PC-3 (cell line): ENCODE results near the gene DIS3L2. TPM values are rescaled to one million over a fixed set of nuclear protein-coding genes. Genes with fewer than 3 reads are reported as not detected.

Source experiments
- ATAC-seq: fragments of 200-7000 bp; cut with Tn5 transposase; 2 replicates; pipeline ENCODE4 v1.9.1; 2020; ENCODE audit warnings: mild to moderate bottlenecking, moderate library complexity
- BruUV-seq: library from RNA; stranded (reverse); fragments of 400-500 nt; replicated peaks from 2 replicates; lab custom pipeline; 2021; lab: Mats Ljungman, UMichigan
- CTCF ChIA-PET: fragments of 300-600 bp; sonication (Branson Sonifier 250); formaldehyde crosslinking; loops from one replicate; lab custom pipeline; 2022; ENCODE audit warnings: antibody characterized with exemption; lab: Charles Lee
- POLR2A ChIA-PET: fragments of 300-600 bp; sonication (Branson Sonifier 250); formaldehyde crosslinking; loops from one replicate; lab custom pipeline; 2022; ENCODE audit warnings: antibody characterized with exemption; ENCODE audit not compliant: unreplicated experiment; lab: Charles Lee
- DNase-seq: peaks from one replicate; pipeline ENCODE4 v3.0.0-alpha.2; 2015
- H2AFZ ChIP-seq: fragments of 300-600 bp; sonication (generic); 2 replicates; pipeline ENCODE4 v1.6.0; 2016; ENCODE audit warnings: antibody characterized with exemption, low read length
- H3F3A ChIP-seq: fragments of 300-600 bp; sonication (generic); one replicate; pipeline ENCODE4 v1.6.0; 2017; ENCODE audit warnings: antibody characterized with exemption, low read length, control low read depth, mild to moderate bottlenecking; ENCODE audit not compliant: unreplicated experiment
- H3K27ac ChIP-seq: fragments of 300-600 bp; sonication (generic); 2 replicates; pipeline ENCODE4 v1.5.1; 2016; ENCODE audit warnings: mild to moderate bottlenecking, low read length
- H3K27me3 ChIP-seq: fragments of 300-600 bp; sonication (generic); 2 replicates; pipeline ENCODE4 v1.6.1; 2016; ENCODE audit warnings: low read length, mixed read lengths
- H3K36me3 ChIP-seq: fragments of 300-600 bp; sonication (generic); 2 replicates; pipeline ENCODE4 v1.6.1; 2016; ENCODE audit warnings: low read depth, mixed run types, low read length, mixed read lengths
- H3K4me1 ChIP-seq: fragments of 300-600 bp; sonication (generic); 2 replicates; pipeline ENCODE4 v1.5.1; 2016; ENCODE audit warnings: low read length; ENCODE audit not compliant: insufficient read depth
- H3K4me2 ChIP-seq: fragments of 300-600 bp; sonication (generic); 2 replicates; pipeline ENCODE4 v1.6.0; 2016; ENCODE audit warnings: low read length
- H3K4me3 ChIP-seq: fragments of 300-600 bp; sonication (generic); 2 replicates; pipeline ENCODE4 v1.5.1; 2016; ENCODE audit warnings: mild to moderate bottlenecking, low read length, mixed read lengths
- H3K79me2 ChIP-seq: fragments of 300-600 bp; sonication (generic); 2 replicates; pipeline ENCODE4 v1.6.1; 2017; ENCODE audit warnings: low read length, mixed read lengths
- H3K9ac ChIP-seq: fragments of 300-600 bp; sonication (generic); 2 replicates; pipeline ENCODE4 v1.6.0; 2016; ENCODE audit warnings: mild to moderate bottlenecking, low read length
- H3K9me2 ChIP-seq: fragments of 300-600 bp; sonication (generic); replicated peaks from 2 replicates; pipeline ENCODE4 v1.6.1; 2016; ENCODE audit warnings: mixed run types, low read length, mixed read lengths
- H3K9me3 ChIP-seq: fragments of 300-600 bp; sonication (generic); 2 replicates; pipeline ENCODE4 v1.6.1; 2016; ENCODE audit warnings: low read length, mixed read lengths
- H4K20me1 ChIP-seq: fragments of 300-600 bp; sonication (generic); 2 replicates; pipeline ENCODE4 v1.6.1; 2016; ENCODE audit warnings: low read length, mixed read lengths
- EZH2 ChIP-seq: fragments of 300-600 bp; sonication (generic); IDR thresholded peaks from one replicate; pipeline ENCODE4 v1.6.1; 2017; ENCODE audit warnings: antibody characterized with exemption, mild to moderate bottlenecking, low read length; ENCODE audit not compliant: unreplicated experiment
- EZH2phosphoT487 ChIP-seq: fragments of 300-600 bp; sonication (generic); IDR thresholded peaks from 2 replicates; pipeline ENCODE4 v1.6.1; 2018; ENCODE audit warnings: mild to moderate bottlenecking, antibody characterized with exemption, low read length, borderline replicate concordance
- intact Hi-C: fragments of 100-400 bp; cut with micrococcal nuclease; formaldehyde crosslinking; loops from 2 replicates; pipeline ENCODE4 v1.9.0; 2023
- total RNA-seq: library from RNA; depleted of rRNA; stranded (reverse); fragments of >200 nt; gene quantifications from 2 replicates; pipeline ENCODE4 v1.2.3, GENCODE V29; 2014
- TF ChIP-seq, protein P1 (sequence below): fragments of 300-600 bp; sonication (generic); conservative IDR thresholded peaks from 2 replicates; pipeline ENCODE4 v1.5.1; 2017; ENCODE audit warnings: antibody characterized with exemption, low read depth, mild to moderate bottlenecking, low read length

The DIS3L2 gene
- total RNA-seq, 1 experiment from 2014 or later: 22.8 TPM

DNA sequence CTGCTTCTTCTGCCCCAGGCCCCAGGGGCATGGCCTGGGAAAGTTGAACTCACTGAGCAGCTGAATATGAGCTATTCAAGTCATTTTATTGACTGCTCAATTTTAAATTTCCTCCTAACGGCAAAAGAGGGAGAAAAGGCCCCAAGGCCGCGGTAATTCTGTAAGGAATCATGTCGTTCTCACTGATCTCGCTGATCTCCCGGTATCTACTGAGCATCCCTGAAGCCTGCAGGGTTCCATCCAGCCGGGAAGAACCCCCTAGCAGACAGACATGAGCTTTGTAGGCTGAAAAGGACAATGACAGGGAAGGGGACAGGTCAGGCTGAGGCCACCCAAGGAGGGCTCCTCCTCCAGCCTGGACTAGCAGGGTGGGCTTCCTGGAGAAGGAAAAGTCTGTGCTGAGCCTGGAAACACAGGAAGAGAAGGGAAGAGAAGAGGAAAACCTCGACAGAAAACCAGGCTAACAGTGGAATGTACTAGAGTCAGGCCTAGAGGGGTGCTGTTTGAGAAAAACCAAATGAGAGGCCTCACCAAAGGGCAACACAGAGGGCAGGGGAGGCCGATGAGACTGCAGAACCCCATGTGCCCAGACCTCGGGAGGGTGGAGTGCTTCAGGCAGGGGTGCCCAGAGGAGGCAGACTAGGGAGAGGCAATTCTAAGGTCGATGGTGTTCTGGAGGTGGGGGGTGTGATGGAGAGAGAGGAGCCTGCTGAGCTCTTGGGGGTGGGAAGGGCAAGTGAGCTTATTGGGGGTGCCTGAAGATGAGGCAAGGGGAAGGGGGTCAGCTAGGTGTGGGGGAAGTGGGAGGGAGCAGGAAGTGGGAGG, 32.4 kb upstream of the DIS3L2 start:
- CTCF ChIA-PET: interaction anchor here (0.6 kb wide), 1 partner anchor 397 kb away, joined by 3 read pairs; no protein-coding TSS in a partner anchor
- H3K79me2 ChIP-seq: no peaks in the 10 kb centered on the region
- POLR2A ChIA-PET: no interaction called here
- no peak overlapping the region for H3K4me2 ChIP-seq
- DNase-seq (no peak), ATAC-seq (no peak)
- no peaks in the 10 kb centered on the region for H4K20me1 ChIP-seq
- no peaks in the 10 kb centered on the region for H3F3A ChIP-seq
- no peak overlapping the region for H3K4me3 ChIP-seq
- no peak overlapping the region for H3K27ac ChIP-seq
- H3K9me3 ChIP-seq: no peaks in the 10 kb centered on the region
- 0 out of 2 replicates have a peak, but pooled peaks cover 8% of the 10 kb centered on the region for H3K4me1 ChIP-seq
- H3K36me3 ChIP-seq: no peaks in the 10 kb centered on the region
- BruUV-seq: no TSS peak
- H3K9ac ChIP-seq: no peak overlapping the region
- intact Hi-C loops: no loop called here
- H3K27me3 ChIP-seq: peaks cover 25% of the 10 kb centered on the region
- H3K9me2 ChIP-seq: no peaks in the 10 kb centered on the region
- no peak overlapping the region for H2AFZ ChIP-seq
- TF ChIP-seq EZH2phosphoT487: no peak
- TF ChIP-seq, protein P1, sequence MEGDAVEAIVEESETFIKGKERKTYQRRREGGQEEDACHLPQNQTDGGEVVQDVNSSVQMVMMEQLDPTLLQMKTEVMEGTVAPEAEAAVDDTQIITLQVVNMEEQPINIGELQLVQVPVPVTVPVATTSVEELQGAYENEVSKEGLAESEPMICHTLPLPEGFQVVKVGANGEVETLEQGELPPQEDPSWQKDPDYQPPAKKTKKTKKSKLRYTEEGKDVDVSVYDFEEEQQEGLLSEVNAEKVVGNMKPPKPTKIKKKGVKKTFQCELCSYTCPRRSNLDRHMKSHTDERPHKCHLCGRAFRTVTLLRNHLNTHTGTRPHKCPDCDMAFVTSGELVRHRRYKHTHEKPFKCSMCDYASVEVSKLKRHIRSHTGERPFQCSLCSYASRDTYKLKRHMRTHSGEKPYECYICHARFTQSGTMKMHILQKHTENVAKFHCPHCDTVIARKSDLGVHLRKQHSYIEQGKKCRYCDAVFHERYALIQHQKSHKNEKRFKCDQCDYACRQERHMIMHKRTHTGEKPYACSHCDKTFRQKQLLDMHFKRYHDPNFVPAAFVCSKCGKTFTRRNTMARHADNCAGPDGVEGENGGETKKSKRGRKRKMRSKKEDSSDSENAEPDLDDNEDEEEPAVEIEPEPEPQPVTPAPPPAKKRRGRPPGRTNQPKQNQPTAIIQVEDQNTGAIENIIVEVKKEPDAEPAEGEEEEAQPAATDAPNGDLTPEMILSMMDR: no peak
- TF ChIP-seq EZH2: no peak

DNA sequence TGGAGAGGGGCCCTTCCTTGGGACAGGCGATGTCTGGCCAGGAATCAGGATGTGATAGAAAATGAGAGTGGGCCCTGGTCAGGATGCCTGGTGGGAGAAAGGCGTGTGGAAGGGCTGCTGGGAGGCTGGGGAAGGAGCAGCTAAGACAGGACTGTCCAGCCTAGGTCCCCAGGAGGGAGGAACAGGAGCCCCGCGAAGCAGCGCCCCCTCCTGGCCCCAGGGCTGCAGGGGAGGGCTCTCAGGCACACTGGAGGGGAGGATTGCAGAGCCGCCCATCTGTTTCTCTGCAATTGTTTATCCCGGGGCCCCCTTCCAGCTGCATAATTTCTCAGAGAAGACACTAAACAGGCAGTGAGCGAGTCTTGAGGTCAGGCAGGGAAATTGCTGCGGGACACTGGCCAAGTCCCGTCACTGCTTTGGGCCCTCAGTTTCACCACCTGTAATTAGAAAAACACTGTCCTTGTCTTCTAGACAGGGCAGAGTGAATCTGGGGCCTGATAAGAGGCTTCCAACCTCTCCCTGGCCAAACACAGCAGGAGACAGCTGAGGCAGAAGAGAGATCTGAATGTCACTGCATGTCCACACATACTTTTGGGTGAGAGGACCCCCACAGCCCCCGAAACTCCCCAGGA, 31.4 kb upstream of the DIS3L2 start:
- TF ChIP-seq, protein P1: peak; percentile 56
- no peak for TF ChIP-seq EZH2phosphoT487
- CTCF ChIA-PET: no interaction called here

More for the DNA sequence above, 31.4 kb upstream of the DIS3L2 start:
- no peak for DNase-seq
- Histone ChIP-seq H3K4me1 (0 out of 2 replicates have a peak, but pooled peaks cover 5% of the 10 kb centered on the region), H3K79me2 (no peaks in the 10 kb centered on the region), H3K4me3 (no peak overlapping the region), H3K4me2 (no peak overlapping the region), H3K27me3 (peaks cover 25% of the 10 kb centered on the region), H3F3A (no peaks in the 10 kb centered on the region), H3K9ac (no peak overlapping the region), H4K20me1 (no peaks in the 10 kb centered on the region), H3K9me3 (no peaks in the 10 kb centered on the region), H2AFZ (no peak overlapping the region), H3K27ac (no peak overlapping the region), H3K9me2 (no peaks in the 10 kb centered on the region), H3K36me3 (no peaks in the 10 kb centered on the region)
- ATAC-seq: no peak
- POLR2A ChIA-PET: no interaction called here
- intact Hi-C loops: no loop called here
- BruUV-seq: no TSS peak
